Measurements from ENCODE around the gene EIF3L. TPM values are rescaled to one million over a fixed set of nuclear protein-coding genes. Genes with fewer than 3 reads are reported as not detected.

Gene EIF3L
- total and polyA plus RNA-seq, 2 donors (not counting 3 experiments of a cell fraction or from before 2014, with no cell fraction given) = 479 to 601 TPM

DNA sequence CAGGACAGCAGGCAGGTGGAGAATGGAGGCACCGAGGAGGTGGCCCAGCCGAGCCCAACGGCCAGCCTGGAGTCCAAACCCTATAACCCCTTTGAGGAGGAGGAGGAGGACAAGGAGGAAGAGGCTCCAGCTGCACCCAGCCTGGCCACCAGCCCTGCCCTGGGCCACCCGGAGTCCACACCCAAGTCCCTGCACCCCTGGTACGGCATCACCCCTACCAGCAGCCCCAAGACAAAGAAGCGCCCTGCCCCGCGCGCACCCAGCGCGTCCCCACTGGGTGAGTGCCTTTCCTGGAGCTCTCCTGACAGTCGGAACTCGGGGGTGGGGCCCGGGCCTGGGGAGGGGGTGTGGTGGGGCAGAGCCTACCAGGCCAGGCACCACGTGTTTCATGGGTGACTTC lies 76.5 kb downstream of the EIF3L start:
- dilution Hi-C loops (cut with MboI; ENCODE audit: extremely low pct_ligation_motif_present, low sequenced_read_pairs) (no loop called here), intact Hi-C loops (cut with micrococcal nuclease) (no loop called here)

More for the DNA sequence above, 76.5 kb downstream of the EIF3L start:
- no peak overlapping the region for H3K4me2 ChIP-seq (ENCODE audit: insufficient read depth, low read length)
- H3K9me1 ChIP-seq (replicated peaks; ENCODE audit: control insufficient read depth, extremely low read depth, insufficient read depth, low read length) = no peaks in the 10 kb centered on the region
- POLR2A ChIA-PET = no interaction called here
- H3K27ac ChIP-seq (ENCODE audit: insufficient read depth, low read depth, low read length) = no peak overlapping the region
- no peaks in the 10 kb centered on the region for H3K27me3 ChIP-seq (ENCODE audit: control insufficient read depth in 2 of 2, insufficient read depth in 2 of 2, low read length in 2 of 2)
- CTCF ChIA-PET = no interaction called here
- DNase-seq (ENCODE audit: low read depth, low spot score) (no peak), FAIRE-seq (no peak)
- no peaks in the 10 kb centered on the region for H3K79me2 ChIP-seq (ENCODE audit: control insufficient read depth, insufficient read depth, low read length)
- H3K4me1 ChIP-seq (ENCODE audit: control insufficient read depth, extremely low read depth, insufficient read depth, low read length) = peaks cover 8% of the 10 kb centered on the region
- peaks cover 5 to 33% of the 10 kb centered on the region in 2 experiments for H3K36me3 ChIP-seq (ENCODE audit: control insufficient read depth in 2 of 2, extremely low read depth in 1 of 2, insufficient read depth in 2 of 2, low read length in 2 of 2)
- no peaks in the 10 kb centered on the region for H4K20me1 ChIP-seq (replicated peaks; ENCODE audit: control insufficient read depth, extremely low read depth, insufficient read depth, low read length)
- H3K4me3 ChIP-seq (replicated peaks in 1 of 3; ENCODE audit: insufficient read depth in 1 of 3, low read depth in 1 of 3, low read length in 3 of 3) = no peak overlapping the region
- no peak overlapping the region for H2AFZ ChIP-seq (ENCODE audit: low read depth, low read length)
- no peak overlapping the region for H3K9ac ChIP-seq (replicated peaks; ENCODE audit: extremely low read depth, insufficient read depth, low read length)
- no peaks in the 10 kb centered on the region for H3K9me3 ChIP-seq (replicated peaks; ENCODE audit: control insufficient read depth, insufficient read depth, low read length)
- no TSS peak for BruUV-seq (replicated peaks)
- TF ChIP-seq MYC (IDR thresholded peaks at IDR 0.05; ENCODE audit: low read depth, low read length) (no peak), MAX (IDR thresholded peaks at IDR 0.05; ENCODE audit: insufficient read depth, insufficient read length) (no peak), GATA2 (IDR thresholded peaks at IDR 0.05; ENCODE audit: insufficient read depth, insufficient read length, low read depth, low read length) (no peak), POLR2AphosphoS5 (IDR thresholded peaks at IDR 0.05; ENCODE audit: insufficient read depth, low read depth, low read length) (no peak), JUN (IDR thresholded peaks at IDR 0.05; ENCODE audit: borderline replicate concordance, insufficient read depth, insufficient read length, low read depth) (no peak), FOS (IDR thresholded peaks at IDR 0.05; ENCODE audit: borderline replicate concordance, insufficient read depth, low read length) (no peak), CTCF (IDR thresholded peaks at IDR 0.05; ENCODE audit: extremely low read depth in 1 of 2, insufficient read depth in 1 of 2, low read depth in 1 of 2, low read length in 2 of 2) (no peak), EZH2 (IDR thresholded peaks at IDR 0.05; ENCODE audit: borderline replicate concordance, low read depth, low read length, severe bottlenecking) (no peak), POLR2A (IDR thresholded peaks at IDR 0.05; ENCODE audit: low read depth, low read length) (no peak)

All from endothelial cell of umbilical vein (primary cell).